GM18526 (cell line): ENCODE data around the gene IL1R2.

ENCODE experiments used
- POLR2A ChIP-seq: IDR thresholded peaks from 3 replicates; pipeline ENCODE4 v1.6.1; 2011; ENCODE audit not compliant: insufficient read length; ENCODE audit errors: extremely low read depth

The IL1R2 gene

GRCh38 chr2:102022884-102023539 is 31.3 kb downstream of the IL1R2 start:
- TF ChIP-seq POLR2A, result no peak

DNA sequence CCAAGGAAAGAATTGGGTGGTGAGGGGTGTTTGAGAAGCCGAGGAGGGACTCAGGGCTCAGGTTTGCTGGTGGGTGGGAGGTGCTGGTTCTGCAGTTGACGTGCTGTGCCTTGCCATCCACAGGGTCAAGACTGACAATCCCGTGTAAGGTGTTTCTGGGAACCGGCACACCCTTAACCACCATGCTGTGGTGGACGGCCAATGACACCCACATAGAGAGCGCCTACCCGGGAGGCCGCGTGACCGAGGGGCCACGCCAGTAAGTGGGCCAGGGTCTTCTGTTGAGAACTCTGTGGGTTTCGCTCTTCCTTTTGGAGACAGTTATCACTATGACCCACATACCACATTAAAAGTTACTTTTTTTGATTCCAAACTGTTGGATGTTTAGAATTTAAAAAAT is 32.6 kb downstream of the IL1R2 start:
- TF ChIP-seq POLR2A, result no peak

- TF ChIP-seq POLR2A, result no peak
Observed at GRCh38 chr2:102025016-102025501, 33.3 kb downstream of the IL1R2 start.

DNA sequence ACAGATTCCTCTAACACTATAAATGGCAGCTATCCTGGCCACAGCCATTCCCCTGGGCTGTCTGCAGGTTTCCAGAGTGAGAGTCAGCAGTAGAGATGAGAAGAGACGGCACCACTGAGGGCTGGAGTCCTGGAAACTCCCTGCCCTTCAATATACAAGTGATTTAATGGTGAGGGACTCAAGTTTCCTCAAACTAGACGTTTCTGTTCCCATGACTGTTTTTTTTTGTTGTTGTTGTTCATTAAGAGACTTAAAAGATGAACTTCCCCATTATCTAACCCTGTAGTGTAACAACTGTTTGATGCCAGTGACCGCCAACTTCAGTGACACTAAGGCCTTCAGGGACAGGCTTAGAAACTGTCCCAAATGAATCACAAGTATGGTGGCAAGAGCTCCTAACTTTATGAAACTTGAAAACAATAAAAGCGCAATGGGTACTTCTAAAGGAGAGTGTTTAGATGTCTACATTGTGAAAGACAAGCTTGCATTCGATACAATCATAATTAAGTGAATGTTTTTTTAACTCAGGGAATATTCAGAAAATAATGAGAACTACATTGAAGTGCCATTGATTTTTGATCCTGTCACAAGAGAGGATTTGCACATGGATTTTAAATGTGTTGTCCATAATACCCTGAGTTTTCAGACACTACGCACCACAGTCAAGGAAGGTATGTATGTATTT is 34.0 kb downstream of the IL1R2 start:
- no peak for TF ChIP-seq POLR2A

DNA sequence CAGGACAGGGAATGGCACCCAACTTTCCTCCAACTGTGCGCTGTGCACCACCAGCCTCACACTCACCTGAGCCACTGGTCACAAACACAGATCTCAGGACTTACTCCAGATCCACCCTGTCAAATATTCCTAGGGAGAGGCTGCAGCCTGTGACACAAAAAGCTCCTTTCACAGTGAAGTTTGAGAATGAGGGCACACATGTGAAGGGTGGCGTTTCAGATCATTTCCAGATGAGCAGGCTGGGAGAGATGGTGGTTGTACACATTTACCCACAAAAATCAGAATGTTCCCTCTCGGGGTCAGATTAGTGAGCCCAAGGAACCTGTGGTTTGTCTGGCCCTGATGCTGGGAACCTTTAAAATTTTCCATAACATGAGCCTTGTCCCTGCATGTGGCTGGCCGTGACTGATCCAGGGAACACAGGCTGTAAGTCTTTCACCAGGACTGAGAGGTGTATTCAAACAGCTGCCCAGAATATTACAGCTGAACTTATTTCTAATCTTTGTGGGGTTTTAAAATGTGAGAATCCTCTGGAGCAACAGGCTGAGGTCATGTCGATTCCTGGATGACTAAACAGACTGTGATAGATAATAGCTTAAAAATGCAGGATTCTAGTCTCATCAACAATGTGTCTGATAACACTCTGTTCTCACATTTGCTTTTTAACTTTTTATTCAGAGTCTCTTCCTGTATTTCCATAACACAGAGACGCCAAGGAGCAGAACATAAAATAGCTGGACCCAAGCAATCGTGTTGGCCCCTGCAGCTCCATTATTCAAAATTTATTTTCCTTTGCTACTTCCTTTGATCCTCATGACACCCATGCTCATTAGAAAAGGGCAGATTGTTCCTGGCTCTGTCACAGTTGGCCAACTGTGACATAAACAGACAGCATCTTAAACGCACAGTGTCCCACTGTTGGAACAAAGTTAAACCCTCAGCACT is 35.5 kb downstream of the IL1R2 start:
- no peak for TF ChIP-seq POLR2A

DNA sequence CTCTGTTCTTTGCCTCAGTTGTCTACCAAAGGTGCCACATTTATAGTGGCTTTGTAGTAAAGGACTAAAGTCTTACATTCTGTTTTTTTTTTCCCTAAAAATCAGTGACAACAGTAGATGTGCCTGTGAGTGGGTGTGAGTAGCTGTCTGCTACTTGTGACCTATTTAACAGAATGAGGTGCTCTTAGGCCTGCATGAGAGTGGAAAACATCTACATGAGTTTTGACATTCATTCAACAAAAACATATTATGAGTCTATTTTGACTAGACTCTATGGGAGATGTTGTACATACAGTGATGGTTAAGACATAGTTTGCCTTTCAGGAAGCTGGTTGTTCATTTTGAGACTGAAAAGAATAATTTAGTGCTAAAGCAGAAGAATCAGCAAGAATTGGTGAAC is 36.7 kb downstream of the IL1R2 start:
- TF ChIP-seq POLR2A, result no peak

DNA sequence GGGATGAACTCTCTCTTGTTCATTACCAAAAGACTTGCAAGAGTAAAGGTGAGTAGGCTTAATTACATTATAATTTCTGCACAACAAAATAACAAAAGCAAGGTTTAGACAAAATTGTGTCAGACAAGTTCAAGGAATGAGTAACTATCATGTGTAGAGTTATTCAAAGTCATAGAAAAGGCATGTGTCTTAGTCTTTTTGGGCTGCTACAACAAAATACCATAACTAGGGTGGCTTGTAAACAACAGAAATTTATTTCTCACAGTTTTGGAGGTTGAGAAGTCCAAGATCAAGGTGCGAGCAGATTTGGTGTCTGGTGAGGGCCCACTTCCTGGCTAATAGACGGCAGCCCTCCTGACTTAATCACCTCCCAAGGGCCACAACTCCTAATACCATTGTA is 37.6 kb downstream of the IL1R2 start:
- no peak for TF ChIP-seq POLR2A

GRCh38 chr2:102029952-102030351 is 38.2 kb downstream of the IL1R2 start:
- no peak for TF ChIP-seq POLR2A

DNA sequence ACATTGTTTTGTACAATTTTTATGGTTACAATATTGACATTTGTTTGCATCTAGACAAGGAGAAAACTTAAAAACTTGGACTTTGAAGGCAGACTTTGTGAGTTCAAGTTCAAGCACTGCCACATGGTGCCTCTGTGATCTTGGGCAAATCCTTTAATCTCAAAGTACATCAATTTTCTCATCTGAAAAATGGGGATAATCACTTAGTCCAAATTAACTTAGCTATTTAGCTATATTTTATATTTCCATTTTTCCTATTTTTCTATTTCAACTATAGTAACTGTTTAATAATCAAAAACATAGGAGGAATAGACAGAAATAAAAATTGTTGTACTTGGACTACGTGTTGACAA is 38.7 kb downstream of the IL1R2 start:
- no peak for TF ChIP-seq POLR2A

GRCh38 chr2:102030855-102031527 is 39.2 kb downstream of the IL1R2 start:
- TF ChIP-seq POLR2A, result no peak

DNA sequence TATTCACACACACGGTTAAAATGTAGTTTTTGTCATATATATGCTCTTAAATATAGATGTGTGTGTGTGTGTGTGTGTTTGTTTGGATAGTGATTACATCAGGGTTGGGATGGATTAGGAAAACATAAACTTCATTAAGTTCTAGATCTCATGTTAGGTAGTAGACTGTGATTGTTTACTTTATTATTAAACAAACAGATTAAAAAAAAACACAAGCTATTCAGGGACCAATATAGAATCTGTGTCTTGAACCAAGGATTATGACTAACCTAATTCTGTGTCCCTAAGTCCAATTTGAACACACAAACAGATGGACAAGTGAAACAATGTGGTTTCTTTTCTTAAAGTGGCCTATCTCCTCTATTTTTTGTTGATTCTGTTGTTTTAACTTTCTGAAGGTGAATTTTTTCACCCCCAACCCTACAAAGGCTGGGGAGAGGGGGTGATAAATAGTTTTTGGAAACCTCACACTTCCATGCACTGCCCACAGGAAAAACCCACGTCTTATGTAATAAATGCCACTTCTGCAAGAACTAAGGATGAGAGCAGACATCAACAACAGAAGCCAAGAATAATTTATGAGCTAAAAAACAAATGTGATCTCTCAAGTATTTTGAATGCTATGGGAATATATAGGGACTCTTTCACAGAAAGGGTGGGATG is 40.7 kb downstream of the IL1R2 start:
- TF ChIP-seq POLR2A, result no peak

DNA sequence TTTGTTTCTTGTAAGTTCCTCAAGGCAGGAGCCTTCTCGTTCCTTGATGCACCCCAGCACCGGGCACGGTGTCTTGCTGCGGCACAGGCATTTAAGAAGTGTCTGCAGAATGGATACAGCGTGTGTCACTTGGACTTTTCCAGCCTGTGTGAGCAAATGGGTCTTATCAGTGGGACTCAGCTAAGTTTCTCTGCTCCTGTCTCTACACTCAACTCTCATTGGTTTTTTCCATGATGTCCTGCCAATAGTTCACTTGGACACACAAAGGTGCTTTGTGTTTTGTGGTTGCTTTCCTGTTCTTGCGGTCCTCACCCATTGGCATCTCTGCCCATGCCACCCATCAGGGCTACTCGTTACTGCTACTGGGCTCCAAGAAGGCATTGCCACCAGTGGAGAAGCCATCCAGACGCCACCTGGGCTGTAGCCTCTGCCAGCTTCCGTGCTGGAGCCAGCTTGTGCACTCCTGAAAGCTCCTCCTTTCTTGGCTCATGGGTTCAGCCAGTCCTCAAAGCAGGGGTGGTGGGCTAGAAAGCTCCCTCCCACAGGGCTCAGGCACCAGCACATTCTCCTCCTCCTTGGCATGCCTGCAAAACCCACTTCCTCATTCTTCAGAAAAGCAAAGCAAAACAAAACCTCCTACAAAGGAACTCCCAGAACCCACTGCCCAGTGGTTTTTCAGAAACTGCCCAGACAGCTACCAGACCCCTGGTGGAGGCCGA is 41.4 kb downstream of the IL1R2 start:
- no peak for TF ChIP-seq POLR2A

GRCh38 chr2:102033750-102034682 is 42.3 kb downstream of the IL1R2 start:
- TF ChIP-seq POLR2A, result no peak
